ENCODE data around the gene CDK6.

GRCh38 chr7:92647652-92648051 lies 188.7 kb downstream of the CDK6 start:
- TF ChIP-seq, protein P1, sequence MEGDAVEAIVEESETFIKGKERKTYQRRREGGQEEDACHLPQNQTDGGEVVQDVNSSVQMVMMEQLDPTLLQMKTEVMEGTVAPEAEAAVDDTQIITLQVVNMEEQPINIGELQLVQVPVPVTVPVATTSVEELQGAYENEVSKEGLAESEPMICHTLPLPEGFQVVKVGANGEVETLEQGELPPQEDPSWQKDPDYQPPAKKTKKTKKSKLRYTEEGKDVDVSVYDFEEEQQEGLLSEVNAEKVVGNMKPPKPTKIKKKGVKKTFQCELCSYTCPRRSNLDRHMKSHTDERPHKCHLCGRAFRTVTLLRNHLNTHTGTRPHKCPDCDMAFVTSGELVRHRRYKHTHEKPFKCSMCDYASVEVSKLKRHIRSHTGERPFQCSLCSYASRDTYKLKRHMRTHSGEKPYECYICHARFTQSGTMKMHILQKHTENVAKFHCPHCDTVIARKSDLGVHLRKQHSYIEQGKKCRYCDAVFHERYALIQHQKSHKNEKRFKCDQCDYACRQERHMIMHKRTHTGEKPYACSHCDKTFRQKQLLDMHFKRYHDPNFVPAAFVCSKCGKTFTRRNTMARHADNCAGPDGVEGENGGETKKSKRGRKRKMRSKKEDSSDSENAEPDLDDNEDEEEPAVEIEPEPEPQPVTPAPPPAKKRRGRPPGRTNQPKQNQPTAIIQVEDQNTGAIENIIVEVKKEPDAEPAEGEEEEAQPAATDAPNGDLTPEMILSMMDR (IDR thresholded peaks at IDR 0.05; ENCODE audit: low read length): no peak
- no peak for TF ChIP-seq EZH2 (IDR thresholded peaks at IDR 0.05; ENCODE audit: borderline replicate concordance, low read length)

Measured in OCI-LY1 (cell line).